ENCODE results near the gene KAZN.
A peak's percentile ranks its signal among the peaks of the same experiment; 100 is the strongest.

KAZN gene

DNA sequence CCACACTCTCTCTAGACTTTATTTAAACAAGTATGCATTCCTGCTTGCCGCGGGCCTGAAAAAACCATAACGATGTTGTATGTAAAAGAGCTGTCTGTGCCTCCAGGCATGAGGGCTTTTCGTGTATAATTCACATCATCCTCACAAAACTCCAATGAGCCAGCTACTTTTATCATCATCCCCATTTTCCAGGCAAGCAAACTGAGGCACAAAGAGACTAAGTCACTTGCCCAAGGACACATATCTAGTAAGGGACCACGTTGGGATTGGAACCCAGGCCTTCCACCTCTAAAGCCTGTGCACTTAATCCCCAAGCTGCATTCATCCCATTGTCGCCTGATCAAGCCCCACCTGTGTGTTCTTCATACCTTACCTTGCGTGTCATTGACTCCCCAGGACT, 226.9 kb downstream of the KAZN start:
- no peak for DNase-seq (ENCODE audit: low read depth)

DNA sequence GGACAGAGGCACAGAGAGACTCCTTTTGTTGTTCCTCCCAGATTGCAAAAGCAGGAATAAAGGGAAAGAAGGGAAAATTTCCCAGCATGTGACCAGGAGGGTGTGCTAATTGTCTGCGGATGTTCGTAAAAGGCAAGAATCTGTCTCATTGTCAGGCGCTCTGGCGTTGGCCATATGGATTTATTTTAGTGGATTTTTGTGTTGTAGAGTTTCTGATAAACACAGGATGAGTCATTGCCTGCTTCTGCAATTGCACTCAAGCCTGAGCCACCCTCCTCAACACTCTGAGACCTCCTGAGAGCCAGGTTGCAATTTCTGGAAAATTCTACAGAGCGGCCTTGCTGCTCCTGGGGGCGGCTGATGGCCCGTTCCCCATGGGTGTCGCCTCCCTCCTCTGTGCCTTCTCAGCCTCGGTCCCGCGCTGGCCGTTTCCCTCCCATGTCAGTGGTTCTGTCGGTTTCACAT, 227.7 kb downstream of the KAZN start:
- DNase-seq (ENCODE audit: low read depth) = peak; percentile 94

DNA sequence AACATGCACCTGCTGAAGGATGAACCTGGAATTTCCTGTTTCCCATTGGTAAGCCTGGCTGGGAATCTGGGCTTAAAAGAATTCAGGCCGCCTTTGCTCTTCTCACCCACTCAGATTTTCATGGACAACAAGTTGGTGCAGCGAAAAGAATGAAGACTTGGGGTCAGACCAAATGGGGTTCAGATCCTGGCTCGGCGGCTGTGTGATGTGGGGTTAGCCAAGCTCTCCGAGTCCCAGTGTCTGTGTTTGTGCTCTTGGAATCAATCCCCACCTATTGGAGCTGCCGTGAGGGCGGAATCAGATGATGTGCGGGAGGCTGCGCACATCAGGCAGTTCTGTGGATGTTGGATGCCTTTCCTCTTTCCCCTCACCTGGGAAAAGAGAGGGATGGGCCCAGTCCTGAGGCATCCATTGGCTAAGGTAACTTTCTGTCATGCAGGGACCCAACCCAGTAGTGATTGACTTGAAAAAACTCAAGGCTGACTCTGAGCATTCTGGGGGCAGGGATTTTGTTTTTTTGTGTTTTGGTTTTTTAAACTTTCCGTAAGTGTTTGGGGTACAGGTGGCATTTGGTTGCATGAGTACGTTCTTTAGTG, 228.3 kb downstream of the KAZN start:
- no peak for DNase-seq (ENCODE audit: low read depth)

DNA sequence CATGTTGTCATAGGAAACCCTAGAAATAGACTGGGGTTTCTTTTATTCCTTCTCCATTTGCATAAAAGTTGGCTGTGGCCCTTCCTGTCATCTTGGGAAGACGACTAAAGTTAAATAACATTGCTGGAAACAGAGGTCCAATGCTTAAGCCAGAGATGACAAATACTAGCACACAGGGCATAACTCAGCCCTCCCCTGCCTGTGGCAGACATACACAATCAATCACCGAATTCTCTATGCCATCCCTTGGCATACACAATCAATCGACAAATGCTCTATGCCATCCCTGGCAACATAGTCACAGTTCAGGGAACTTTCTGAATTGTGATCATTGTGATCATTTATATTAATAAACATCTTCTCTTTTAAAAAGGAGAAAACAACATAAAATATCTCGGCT, 229.4 kb downstream of the KAZN start:
- no peak for DNase-seq (ENCODE audit: low read depth)

DNA sequence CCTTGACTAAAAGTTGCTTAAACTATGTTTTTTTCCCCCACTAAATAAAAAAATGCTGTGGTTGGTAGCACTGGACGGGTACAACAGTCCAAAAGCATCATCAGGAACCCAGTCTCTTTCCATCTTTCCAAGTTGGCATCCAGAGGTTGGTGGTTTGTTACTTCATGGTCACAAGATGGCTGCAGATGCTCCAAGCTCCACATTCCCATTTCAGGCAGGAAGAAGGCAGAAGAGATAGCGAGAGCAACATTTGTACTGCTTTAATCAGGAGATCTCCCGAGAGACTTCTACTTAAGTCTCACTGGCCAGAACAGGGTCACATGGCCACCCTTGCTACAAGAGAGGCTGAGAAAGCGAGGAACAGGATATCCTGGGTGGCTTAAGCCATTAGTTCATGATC, 230.2 kb downstream of the KAZN start:
- DNase-seq (ENCODE audit: low read depth) = no peak

DNA sequence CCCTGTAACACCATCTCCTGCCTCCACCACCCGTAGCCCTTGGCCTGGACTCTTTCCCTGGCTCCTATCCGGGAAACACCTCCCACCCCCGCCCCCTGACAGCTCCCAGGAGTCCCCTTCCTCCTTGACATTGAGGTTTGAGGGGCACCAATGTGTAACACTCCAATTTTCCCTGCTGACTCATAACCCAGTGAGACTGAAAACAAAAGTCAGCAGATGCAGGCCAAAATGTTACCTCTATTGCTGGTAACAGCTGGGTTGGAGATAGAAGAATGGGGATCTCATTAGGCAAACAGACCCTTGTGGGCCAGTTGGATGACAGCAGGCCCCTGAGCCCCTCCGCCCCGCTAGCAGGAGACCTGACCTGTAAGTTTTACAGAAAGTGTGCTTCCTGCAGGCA, 237.2 kb downstream of the KAZN start:
- DNase-seq (ENCODE audit: low read depth) = no peak

DNA sequence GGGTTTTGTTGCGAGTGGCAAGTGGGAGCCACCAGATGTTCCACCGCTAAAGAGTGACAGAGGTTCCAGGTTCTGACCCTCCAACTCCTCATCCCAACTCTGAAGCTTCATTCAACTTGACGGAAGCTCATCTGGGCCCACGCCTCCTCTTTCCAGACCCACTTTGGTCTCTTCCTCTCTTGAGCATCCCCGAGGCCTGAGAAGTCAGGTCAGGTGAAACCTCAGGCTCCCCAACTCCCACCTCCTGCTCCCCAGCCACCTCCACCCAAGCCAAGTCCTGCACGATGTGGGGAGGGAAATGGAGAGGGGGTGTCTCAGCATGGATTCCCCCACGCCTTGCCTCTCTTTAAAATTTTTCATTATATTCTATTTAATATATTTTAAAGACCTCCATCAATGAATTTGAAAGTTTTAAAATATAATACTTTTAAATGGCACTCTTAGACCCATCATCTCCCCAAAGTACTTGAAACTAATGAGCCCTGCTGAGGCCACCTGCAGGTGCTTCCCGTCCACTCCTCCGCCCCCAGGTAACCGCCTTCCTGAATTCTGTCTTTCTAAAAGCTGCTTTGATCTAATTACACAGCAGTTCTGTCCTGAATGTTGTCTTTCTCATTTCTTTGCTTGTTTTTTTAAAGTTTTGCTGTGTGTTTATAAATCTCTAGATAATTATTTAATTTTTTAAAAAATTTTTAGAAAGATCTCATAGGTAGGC, 238.1 kb downstream of the KAZN start:
- no peak for DNase-seq (ENCODE audit: low read depth)

DNA sequence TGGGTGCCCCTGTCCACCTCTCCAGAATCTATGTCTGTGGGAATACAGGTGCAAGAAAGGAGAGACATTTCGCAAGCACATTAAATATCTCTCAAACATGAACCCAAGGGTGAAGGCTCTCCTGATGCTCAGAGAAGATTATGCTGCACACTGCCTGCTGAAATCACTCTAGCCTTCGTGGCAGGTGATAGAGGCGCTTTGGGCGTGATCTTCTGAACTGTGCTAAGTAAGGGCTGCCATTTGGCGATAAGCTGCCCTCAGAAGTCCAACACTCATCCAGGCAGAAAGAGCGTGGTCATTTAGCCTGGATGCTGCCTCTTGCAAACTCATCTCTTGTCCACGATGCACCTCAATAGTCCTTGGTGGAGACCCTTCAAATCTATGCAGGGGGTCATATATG, 241.9 kb downstream of the KAZN start:
- no peak for DNase-seq (ENCODE audit: low read depth)

DNA sequence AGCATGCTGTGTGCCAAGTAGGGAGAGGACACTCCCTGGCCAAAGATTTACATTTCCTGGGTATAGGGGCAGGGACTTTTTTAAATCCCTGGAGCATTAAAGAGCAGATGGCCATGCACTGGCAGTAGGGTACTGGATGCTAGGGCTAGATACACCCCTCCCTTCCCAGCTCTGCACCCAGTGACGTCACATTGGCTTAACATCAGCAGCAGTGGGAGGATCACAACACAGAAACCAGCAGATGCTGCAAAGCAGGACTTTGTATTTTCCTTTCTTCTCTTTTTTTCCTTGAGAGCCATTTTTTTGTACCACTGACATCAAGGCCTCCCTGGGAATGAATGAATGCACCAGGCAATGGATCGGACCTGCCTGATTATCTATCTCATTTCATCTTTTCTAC, 243.0 kb downstream of the KAZN start:
- DNase-seq (ENCODE audit: low read depth) = no peak

DNA sequence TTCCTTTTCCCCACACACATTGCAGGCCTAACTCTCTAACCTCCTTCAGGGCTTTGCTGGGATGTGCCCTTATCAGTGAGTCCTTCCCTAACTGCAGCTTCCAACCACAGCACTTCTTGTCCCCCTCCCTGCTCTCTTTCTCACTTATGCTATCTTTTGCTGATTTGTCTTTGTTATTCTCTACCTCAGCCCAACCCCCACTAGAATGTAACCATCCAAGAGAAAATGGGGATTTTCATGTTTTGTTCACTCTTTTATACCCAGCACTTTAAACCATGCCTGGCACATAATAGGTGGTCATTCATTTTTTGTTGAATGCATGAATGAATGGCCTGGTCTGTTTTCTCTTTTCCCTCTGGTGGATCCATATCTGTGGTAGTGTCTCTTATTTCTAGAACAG, 243.5 kb downstream of the KAZN start:
- DNase-seq (ENCODE audit: low read depth) = no peak

DNA sequence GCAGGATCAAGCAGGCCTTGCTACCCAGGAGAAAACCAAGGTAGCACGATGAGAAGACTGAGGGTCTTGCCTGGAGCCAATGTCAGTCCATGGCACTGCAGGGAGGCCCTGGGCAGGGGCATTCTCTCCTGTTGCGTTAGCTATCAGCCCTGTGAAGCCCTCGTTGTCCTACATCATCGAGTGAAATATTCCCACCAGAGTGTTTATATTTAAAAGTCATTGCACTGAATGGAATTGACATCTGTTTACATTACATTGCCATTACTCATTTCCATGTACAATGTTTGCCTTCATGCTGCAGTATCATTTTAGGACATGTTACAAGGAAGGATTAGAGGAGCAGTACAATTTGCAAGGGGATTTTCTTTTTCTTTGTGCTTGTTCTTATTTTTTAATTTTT, 243.9 kb downstream of the KAZN start:
- peak; percentile 74 for DNase-seq (ENCODE audit: low read depth)

DNA sequence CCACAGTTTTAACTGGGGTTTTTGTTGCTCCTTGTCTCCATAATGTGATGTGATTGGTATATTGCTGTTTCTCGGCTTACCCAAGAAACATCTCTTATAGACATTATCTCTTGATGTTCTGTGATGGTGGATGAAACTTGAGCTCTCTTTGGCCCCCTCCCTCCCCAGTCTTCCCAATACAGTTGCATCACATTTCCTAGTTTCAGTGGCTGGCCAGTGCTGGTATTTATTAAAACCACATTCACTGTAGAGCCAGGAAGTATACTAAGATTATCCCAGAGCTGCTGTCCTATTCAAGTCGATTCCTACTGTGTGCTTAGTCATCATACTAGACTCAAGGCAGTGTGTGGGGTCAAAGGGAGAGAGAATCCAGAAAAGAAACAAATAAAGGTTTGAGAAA, 244.4 kb downstream of the KAZN start:
- DNase-seq (ENCODE audit: low read depth) = peak; percentile 72

DNA sequence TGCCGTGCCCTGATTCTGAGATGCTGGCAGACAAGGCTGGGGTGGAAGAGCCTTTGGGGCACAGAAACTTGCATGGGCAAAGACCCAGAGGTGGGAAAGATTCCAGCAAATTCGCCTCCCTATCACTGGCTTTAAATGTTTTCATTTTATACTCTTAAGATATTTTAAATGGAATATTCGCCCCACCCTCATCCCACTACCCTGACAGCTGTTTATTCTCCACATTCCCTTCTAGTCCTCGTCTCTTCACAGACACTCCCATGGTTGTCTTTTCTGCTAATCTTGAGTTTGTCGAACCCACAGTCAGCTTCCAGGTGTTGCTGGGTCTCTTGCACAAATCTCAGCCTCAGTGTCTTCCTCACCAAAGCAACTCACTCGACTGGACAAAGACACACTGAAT, 245.0 kb downstream of the KAZN start:
- DNase-seq (ENCODE audit: low read depth) = no peak

DNA sequence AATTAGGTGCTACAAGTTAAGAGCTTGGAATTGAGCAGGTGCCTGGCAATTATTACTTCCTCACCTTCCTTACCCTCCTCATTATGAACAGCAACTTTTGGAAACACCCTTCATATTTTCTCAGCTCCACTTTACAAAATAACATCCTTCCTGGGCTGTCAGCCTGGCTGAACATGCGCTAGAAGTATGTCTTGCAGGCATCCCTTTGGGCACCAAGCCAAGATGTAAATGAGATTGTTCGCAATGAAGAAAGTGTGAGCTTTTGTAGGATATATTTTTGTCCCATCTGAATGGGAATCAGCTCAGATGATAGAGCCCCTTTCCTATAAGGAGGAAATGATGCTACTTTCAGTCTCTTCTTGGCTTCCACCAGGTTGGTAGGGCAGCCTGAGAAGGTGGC, 245.9 kb downstream of the KAZN start:
- no peak for DNase-seq (ENCODE audit: low read depth)

DNA sequence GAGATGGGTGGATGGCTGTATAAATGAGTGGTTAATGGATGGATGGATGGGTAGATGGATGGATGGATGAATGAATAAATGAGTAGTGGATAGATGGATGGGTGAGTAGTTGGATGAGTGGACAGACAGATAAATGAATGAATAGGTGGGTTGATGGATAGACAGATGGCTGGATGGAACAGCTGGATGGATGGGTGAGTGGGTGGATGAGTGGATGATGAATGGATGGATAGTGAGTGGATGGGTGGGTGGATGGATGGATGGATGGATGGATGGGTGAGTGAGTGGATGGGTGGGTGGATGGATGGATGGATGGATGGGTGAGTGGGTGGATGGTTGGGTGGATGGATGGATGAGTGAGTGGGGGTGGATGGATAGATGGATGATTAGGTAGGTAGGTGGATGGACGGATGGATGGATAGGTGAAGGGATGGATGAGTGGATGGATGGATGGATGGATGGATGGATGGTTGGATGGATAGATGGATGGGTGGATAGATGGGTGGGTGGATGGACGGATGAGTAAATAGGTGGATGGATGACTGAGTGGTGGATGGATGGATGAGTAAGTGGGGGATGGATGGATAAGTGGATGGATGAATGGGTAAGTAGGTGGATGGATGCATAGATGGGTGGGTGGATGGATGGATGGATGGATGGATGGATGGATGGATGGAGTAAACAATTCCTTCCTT, 246.6 kb downstream of the KAZN start:
- no peak for DNase-seq (ENCODE audit: low read depth)

DNA sequence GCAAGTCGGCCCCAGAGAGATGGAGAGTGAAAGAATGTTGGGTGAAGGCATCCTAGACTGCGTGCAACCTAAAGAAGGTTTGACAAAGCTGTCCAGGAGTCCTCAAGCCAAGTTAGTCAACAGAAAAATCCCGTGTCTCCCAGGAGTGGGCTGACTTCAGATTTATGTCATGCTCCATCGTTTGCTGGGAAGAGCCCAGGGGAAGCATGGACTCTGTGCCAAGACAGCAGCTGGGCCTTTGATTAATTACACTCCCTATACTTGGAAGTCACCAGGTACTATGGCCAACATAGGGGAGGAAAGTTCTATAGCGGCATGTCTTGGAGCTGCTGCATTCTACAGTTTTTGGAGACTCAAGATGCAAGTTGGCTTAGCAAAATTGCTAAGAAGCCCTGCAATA, 247.4 kb downstream of the KAZN start:
- DNase-seq (ENCODE audit: low read depth) = no peak

DNA sequence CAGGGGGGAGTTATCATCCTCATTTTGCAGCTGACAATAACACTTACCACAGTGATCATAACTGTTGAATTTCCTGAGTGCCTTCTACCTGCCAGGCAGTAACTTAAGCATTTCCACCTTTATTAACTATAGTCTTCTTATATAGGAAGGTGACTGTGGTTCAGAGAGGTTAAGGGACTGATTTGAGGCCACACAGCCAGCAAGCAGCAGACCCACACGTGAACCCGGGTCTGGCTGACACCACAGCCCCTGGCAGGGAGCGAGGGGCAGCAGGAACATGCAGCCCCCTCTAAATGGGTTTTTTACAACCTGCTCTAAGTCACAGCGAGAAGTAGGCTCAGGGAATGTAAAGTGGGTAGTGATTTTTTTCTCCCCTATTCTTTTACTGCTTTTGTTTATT, 248.2 kb downstream of the KAZN start:
- no peak for DNase-seq (ENCODE audit: low read depth)

DNA sequence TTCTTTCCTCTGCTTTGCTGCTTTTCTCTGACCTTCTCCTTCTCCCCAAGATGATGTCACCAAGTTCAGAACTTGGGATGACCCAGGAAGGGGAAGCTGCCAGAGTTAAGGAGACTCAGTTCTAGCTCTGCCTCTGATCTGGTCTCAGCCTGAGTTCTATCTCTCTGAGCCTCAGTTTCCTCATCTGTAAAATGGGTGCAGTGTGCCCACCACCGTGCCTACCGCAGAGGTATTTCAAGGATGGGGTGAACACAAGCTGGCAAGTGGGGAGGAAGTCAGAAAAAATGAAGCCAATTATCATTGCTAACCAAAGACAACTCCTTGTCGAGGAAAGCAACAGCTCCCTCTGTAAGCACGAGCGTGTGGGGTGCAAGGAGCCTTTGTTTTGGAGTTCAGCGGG, 249.7 kb downstream of the KAZN start:
- DNase-seq (ENCODE audit: low read depth) = no peak

DNA sequence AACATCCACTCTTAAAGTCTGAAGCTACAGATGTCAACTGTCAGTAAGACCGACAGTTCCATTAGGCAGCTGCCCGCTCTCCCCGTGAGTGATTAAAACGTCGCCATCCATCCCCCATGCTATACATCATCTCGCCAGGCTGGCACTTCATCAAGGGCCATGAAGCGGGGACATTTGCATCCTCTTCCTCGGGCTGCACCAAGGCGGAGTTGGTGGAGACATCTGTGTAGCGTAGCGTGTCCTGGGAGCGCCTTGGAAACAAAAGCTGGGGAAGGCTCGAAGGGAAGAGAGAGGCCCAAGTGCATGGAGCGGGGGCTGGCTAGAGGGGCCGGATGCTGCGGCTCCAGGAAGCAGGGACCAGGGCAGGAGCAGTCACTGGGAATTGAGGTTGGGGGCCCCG, 250.1 kb downstream of the KAZN start:
- no peak for DNase-seq (ENCODE audit: low read depth)

DNA sequence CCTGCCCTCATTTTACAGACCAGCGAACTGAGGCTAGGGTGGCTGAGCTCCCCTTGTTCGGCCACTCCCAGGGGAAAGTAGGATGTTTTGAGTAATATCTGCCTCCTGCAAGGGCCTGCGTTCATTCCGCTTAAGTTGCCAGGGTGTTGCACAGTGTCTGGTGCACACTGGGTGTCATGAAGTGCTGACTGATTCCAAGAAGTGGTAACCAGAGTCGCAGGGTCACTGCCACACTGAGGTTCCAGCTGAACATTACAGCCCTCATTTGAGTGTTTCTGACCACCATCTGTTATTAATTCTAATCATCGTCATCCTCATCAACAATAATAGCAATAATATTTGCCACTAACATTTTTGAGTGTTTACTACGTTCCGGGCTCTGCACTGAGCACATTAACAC, 250.6 kb downstream of the KAZN start:
- DNase-seq (ENCODE audit: low read depth) = peak; percentile 92

DNA sequence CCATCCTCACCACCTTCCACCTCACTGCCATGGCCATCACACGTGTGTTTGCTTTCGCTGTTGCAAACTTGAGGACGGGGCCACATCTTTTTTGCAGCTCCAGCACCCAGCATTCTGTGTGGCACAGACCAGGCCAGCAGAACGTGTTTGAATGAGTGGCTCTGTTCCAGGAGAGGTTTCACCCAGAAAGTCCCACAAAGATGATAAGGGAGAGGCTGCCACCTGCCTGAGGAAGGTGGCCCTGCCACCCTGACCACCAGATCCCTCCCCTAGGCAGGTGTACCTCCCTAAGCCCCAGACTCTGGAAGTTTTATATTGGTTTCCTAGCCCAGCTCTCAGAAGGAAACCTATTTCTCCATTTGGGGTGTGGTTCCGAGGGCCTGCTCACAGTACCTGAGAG, 252.1 kb downstream of the KAZN start:
- DNase-seq (ENCODE audit: low read depth) = no peak

DNA sequence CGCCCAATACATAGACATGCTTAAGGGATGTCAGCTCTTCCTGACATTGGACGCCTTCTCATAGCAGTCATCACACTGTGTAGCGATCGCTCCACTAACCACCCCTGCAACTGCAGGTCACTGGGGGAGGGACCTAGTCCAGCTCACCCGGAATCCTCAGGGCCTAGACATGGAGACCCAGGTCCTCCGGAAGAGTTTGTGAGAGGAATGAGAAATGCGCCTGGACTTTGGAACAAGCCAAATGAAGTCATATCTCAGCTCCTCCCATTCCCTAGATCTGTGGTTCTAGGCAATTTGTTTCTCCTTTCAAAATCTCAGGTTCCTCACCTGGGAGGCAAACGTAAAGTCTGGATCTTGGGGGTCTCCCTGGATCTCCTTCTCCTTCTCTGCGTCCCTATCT, 253.3 kb downstream of the KAZN start:
- DNase-seq (ENCODE audit: low read depth) = no peak

DNA sequence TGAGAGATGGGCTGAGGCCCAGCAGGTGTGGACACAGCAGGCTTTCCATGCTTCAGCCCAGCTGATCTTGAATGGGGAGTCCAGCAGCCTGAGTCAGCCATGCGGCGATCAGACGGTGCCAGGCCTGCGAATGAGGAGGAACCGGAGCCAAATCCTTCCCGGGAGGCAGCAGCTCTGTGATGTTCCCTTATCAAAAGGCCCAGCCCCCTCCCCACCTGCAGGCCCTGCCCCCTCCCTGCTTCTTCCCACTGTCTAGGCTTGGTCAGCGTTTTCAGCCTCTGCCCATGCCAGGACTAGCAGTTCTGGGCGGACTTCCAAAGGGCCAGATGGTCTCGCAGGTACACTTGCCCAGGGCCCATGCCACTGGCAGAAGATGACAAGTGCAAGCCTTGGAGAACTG, 253.8 kb downstream of the KAZN start:
- DNase-seq (ENCODE audit: low read depth) = no peak

DNA sequence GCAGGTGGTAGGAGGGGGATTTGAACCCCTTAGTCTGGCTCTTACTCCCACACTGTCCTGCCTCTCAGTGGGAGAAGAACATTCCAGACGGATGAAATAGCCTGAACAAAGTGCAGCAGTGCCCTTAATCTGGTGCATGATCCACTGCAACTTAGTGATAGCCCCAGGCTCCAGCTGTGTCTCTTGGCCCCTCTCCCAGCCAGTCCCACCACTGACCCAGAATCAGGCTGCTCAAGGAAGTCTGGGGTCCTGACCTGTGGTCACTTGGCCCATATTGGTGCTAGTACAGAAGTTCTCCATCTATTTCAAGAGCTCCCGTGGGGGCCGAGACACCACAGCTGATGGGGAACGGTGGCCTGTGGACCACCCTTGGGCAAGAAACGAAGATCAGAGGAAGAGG, 255.0 kb downstream of the KAZN start:
- DNase-seq (ENCODE audit: low read depth) = no peak

Data from fibroblast of gingiva (primary cell).